GM19452 (cell line): ENCODE results near the gene GAL3ST2.
"Not testable (repeated sequence)": the region's sequence is repeated elsewhere in the genome, so short reads cannot be mapped to it uniquely, and the experiment has no call there.

Experiments used
- ATAC-seq: cut with Tn5 transposase; IDR thresholded peaks from one replicate; pipeline ENCODE4 v1.9.1; 2021; ENCODE audit not compliant: unreplicated experiment

The GAL3ST2 gene

DNA sequence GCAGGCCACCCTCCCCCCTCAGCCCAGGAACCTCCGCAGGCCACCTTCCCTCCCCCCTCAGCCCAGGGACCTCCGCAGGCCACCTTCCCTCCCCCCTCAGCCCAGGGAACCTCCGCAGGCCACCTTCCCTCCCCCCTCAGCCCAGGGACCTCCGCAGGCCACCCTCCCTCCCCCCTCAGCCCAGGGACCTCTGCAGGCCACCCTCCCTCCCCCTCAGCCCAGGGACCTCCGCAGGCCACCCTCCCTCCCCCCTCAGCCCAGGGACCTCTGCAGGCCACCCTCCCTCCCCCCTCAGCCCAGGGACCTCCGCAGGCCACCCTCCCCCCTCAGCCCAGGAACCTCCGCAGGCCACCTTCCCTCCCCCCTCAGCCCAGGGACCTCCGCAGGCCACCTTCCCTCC is 29.6 kb downstream of the GAL3ST2 start:
- ATAC-seq = not testable (repeated sequence)

- ATAC-seq = no peak
These were observed 31.6 kb downstream of the GAL3ST2 start for GRCh38 chr2:241808051-241808720.

DNA sequence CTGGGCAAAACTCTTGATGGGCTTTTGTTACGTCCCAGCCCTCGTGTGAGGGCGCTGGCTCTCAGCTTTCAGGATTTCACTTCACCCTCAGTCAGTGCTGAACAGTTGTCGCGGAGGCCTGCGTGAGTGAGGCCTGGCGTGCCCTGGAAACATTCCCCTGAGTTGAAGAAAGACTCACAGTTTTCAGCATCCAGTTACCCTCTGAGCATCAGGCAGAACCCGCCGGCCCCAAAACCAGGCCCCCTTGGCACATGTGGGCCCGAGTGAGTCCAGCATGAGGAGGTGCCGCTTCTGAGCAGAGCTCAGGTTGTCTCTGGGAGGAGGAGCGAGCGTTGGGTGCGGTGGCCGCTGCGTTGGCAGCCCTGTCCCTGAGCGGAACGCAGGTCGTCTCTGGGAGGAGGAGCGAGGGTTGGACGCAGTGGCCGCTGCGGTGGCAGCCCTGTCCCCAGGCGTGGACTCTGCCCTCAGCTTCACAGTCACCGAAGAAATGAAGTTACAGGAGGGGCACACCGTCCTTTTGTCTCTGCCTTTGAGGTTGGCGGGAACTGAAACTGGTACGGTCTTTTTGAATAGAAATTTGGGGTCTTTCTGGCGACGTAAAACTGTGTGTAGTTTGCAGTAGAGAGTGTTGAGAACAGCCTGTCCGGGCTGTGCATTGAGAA is 32.2 kb downstream of the GAL3ST2 start, which contains the start of gene NEU4:
Gene NEU4 (plus strand): TSS at position 473 of the 662 bp plus-strand sequence. CDS start 5,292 bp downstream, outside the sequence.
- no peak for ATAC-seq

DNA sequence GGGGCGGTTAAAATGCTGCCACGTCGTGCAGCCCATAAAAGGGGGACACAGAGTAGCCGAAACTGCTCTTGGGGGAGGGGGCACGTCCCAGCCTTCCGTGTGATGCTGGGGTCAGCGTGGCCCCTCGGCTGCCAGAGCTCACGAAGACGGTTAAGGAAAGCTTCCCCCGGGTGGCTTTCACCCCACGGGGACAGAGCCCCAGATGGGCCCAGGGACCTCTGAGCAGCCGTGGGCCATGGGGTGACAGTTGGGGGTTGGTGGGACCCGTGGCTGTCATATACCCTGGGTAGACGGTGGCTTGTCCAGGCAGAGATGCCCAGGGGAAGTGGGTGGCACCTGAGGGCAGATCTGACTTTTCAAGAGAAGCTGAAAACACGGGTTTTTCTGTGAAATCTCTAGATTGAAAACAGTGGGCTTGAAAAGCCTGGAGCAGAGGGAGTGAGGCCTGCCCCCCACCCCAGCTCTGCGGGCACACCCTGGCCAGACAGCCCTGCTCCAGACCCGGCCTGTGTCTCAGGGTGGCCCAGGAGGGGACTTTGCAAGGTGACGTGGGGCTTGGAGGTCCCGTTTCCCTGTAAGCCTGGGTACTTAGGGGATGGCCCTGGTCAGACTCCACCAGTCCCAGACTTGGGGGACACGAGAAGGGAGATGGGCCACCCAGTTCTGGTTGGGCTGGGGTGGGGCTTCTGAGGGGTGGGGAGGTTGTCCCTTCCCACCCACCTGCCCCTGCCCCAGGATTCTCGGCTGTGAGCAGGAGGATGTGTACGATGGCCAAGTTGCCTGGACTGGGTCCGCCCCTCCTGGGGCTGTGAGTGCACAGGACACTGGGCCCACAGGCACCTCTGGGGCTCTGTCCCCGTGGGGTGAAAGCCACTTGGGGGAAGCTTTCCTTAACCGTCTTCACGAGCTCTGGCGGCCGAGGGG is 33.0 kb downstream of the GAL3ST2 start:
- ATAC-seq = no peak

- no peak for ATAC-seq
These were observed 33.9 kb downstream of the GAL3ST2 start for GRCh38 chr2:241810307-241811200.

DNA sequence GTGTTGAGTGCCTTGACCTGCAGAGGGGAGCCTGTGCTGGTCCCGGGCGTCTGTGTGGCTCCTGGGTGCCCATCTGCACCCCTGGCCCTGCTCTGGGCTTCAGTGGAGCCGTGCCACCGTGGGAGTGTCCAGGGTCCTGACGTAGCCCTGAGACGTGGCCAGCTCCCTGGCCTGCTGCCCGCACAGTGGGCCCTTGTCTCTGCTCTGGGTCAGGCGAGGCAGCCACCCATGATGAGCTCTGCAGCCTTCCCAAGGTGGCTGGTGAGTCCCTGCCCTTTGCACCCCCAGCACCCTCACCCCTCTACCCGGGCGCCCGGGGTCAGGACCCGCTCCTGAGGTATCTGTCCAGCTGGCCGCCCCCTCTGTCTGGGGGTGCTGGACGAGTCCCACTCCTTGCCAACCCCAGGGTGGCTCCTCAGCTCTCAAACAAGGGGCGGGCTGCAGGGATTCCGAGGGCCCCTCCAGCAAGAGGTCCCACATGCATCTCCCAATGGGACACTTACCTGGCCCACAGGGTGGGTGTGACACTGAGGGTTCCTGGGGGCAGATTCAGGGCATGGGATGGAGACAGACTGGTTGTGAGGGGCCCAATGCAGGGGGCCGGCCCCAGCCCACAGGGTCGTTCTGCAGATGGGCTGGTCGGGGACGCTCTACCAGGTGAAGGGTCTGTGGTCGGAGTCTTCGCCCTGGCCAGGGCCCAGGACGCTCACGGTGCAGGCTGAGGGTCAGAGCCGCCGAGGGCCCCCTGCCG is 34.8 kb downstream of the GAL3ST2 start:
- no peak for ATAC-seq

GRCh38 chr2:241811952-241812729 is 35.5 kb downstream of the GAL3ST2 start:
- no peak for ATAC-seq

- ATAC-seq = no peak
These were observed 36.4 kb downstream of the GAL3ST2 start for GRCh38 chr2:241812730-241813643.

- ATAC-seq = no peak
These were observed 37.2 kb downstream of the GAL3ST2 start for GRCh38 chr2:241813644-241814392.

GRCh38 chr2:241814393-241814642 is 37.7 kb downstream of the GAL3ST2 start:
- ATAC-seq = no peak

- no peak for ATAC-seq
These were observed 38.2 kb downstream of the GAL3ST2 start for GRCh38 chr2:241814643-241815476.

DNA sequence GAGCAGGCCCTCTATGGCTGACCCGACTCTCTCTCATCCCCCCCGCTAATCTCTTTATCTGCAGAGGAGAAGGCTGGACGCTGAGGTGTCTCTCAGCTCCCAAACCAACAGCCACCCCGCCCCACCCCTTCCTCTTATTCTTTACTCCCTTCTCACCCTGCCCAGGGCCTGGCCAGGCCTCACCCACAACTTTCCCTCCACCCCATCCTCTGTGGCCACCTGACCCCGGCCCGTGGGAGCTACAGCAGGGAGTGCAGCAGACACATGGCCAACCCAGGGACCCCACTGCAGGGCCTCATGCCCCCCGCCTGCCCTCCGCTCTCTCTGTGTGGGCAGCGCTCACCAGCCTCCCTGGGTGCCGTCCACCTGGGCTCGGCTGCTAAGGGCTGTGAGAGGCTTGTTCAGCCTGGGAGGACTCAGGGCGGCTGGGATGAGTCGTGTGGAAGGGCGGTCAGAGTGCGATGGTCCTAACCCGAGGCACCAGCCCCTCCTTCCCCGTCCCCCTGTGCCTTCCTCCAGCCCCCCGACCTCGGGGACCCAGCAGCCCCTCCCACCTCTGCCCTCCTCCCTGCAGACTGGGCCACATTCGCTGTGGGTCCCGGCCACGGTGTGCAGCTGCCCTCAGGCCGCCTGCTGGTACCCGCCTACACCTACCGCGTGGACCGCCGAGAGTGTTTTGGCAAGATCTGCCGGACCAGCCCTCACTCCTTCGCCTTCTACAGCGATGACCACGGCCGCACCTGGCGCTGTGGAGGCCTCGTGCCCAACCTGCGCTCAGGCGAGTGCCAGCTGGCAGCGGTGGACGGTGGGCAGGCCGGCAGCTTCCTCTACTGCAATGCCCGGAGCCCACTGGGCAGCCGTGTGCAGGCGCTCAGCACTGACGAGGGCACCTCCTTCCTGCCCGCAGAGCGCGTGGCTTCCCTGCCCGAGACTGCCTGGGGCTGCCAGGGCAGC is 39.1 kb downstream of the GAL3ST2 start:
- no peak for ATAC-seq

GRCh38 chr2:241816431-241817121 is 40.0 kb downstream of the GAL3ST2 start:
- ATAC-seq = no peak

DNA sequence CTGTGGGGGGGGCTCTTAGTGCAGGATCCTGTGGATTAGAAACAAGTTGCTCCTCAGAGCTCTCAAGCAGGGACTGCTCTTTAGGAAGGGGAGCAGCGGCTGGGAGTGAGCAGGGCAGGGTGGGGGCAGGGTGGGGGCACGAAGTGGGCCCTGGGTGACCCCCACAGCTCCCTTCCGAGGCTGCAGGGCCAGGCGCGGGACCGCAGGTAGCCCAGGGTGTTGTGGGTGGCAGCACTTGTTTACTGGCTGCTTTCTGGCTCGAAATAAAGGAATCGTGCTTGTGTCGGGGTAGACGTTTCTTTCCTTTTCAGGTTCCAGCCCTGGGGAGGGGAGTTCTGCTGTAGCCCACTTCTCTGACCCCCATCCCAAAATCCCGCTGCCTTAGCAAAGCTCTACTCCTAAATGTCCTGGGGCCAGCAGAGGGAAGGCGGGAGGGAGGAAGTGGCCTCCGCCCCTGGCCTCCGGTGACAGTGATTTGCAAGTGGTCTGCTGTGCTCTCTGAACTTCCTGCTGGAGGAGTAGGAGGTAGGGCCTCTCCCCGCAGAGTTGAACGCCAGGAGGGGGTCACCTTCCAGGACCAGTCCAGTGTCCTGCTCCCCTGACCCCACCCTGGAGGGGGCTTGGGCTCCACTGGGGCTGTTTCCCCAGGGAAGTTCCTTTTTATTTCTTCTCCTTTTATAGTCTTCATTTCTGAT is 40.7 kb downstream of the GAL3ST2 start:
- ATAC-seq = no peak
